Keratinocyte (primary cell): ENCODE results near the gene PDS5B. TPM values are rescaled to one million over a fixed set of nuclear protein-coding genes. Genes with fewer than 3 reads are reported as not detected.

Experiments
- DNase-seq: peaks from one replicate; pipeline ENCODE4 v3.0.0-alpha.2; 2011; ENCODE audit warnings: low read depth, missing footprints, low spot score
- FAIRE-seq: peaks from 2 replicates; lab custom pipeline; 2011; peaks lifted over from hg19 to GRCh38; lab: Jason Lieb, UNC
- H2AFZ ChIP-seq: 2 replicates; pipeline ENCODE4 v1.6.0; 2012; ENCODE audit warnings: low read length, control low read depth, inconsistent platforms; ENCODE audit not compliant: control insufficient read depth
- H3K27ac ChIP-seq: 2 replicates; pipeline ENCODE4 v1.5.1; 2011; ENCODE audit warnings: low read length; ENCODE audit not compliant: control insufficient read depth, insufficient read depth
- H3K27me3 ChIP-seq: 3 replicates; pipeline ENCODE4 v1.6.0; 2011; ENCODE audit warnings: low read length; ENCODE audit not compliant: control insufficient read depth, insufficient read depth; ENCODE audit errors: extremely low read depth
- H3K36me3 ChIP-seq, 2 experiments: 2 replicates in 1 of 2; 3 replicates in 1 of 2; pipeline ENCODE4 v1.5.1; 2011; ENCODE audit warnings: low read length in 2 of 2, mild to moderate bottlenecking in 1 of 2; ENCODE audit not compliant: control insufficient read depth in 2 of 2, insufficient read depth in 2 of 2; ENCODE audit errors: extremely low read depth in 1 of 2
- H3K4me1 ChIP-seq: 3 replicates; pipeline ENCODE4 v1.5.1; 2011; ENCODE audit warnings: low read length; ENCODE audit not compliant: control insufficient read depth, insufficient read depth; ENCODE audit errors: extremely low read depth
- H3K4me2 ChIP-seq: 3 replicates; pipeline ENCODE4 v1.6.0; 2011; ENCODE audit warnings: low read depth, low read length; ENCODE audit not compliant: control insufficient read depth, insufficient read depth; ENCODE audit errors: extremely low read depth
- H3K4me3 ChIP-seq, 3 experiments: fragments of 200-600 bp in 1 of 3; sonication (generic) in 1 of 3; 2 replicates in 2 of 3; 3 replicates in 1 of 3; pipeline ENCODE4 v1.5.1; 2011 to 2016; ENCODE audit warnings: low read length in 3 of 3, mild to moderate bottlenecking in 3 of 3, control low read depth in 2 of 3, inconsistent platforms in 1 of 3, low read depth in 1 of 3, mixed read lengths in 1 of 3, mixed run types in 1 of 3, moderate library complexity in 1 of 3; ENCODE audit not compliant: control insufficient read depth in 2 of 3, insufficient read depth in 2 of 3; ENCODE audit errors: extremely low read depth in 1 of 3
- H3K79me2 ChIP-seq: 2 replicates; pipeline ENCODE4 v1.6.0; 2012; ENCODE audit warnings: low read length; ENCODE audit not compliant: control insufficient read depth, insufficient read depth
- H3K9ac ChIP-seq: 3 replicates; pipeline ENCODE4 v1.6.0; 2011; ENCODE audit warnings: low read length; ENCODE audit not compliant: control insufficient read depth, insufficient read depth; ENCODE audit errors: extremely low read depth
- H3K9me1 ChIP-seq: 3 replicates; pipeline ENCODE4 v1.6.0; 2011; ENCODE audit warnings: low read length; ENCODE audit not compliant: control insufficient read depth, insufficient read depth; ENCODE audit errors: extremely low read depth
- H3K9me3 ChIP-seq: 2 replicates; pipeline ENCODE4 v1.5.1; 2012; ENCODE audit warnings: low read depth, low read length; ENCODE audit not compliant: control insufficient read depth
- H4K20me1 ChIP-seq: 3 replicates; pipeline ENCODE4 v1.6.0; 2011; ENCODE audit warnings: low read length; ENCODE audit not compliant: control insufficient read depth, insufficient read depth; ENCODE audit errors: extremely low read depth
- CTCF ChIP-seq, 3 experiments: IDR thresholded peaks in 1 of 3; conservative IDR thresholded peaks in 1 of 3; optimal IDR thresholded peaks in 1 of 3; 2 replicates in 2 of 3; 3 replicates in 1 of 3; pipeline versions ENCODE3 to v1.5.1; 2011; ENCODE audit warnings: low read length in 3 of 3, mild to moderate bottlenecking in 3 of 3, moderate library complexity in 2 of 3, control low read depth in 1 of 3, inconsistent platforms in 1 of 3; ENCODE audit not compliant: insufficient read depth in 2 of 3; ENCODE audit errors: extremely low read depth in 1 of 3
- EZH2 ChIP-seq: IDR thresholded peaks from one replicate; pipeline ENCODE4 v1.6.1; 2012; ENCODE audit warnings: inconsistent platforms, mild to moderate bottlenecking, low read length, moderate library complexity
- dilution Hi-C: fragments of 300-500 bp; cut with MboI; formaldehyde crosslinking; loops from one replicate; pipeline ENCODE4 v1.7.0; 2020; ENCODE audit warnings: low sequenced_read_pairs; ENCODE audit not compliant: extremely low pct_ligation_motif_present
- polyA plus RNA-seq, 5 experiments: library from polyadenylated mRNA; depleted of rRNA in 3 of 5; stranded (reverse) in 3 of 5; stranded (forward) in 1 of 5; unstranded in 1 of 5; fragments of >200 nt; gene quantifications; 1 replicate in 1 of 5; 2 replicates in 3 of 5; 3 replicates in 1 of 5; pipeline versions ENCODE4 v1.2.1 to v1.2.3, GENCODE V29; 2011 to 2012; ENCODE audit warnings: missing spikeins in 2 of 5, low read depth in 1 of 5, low replicate concordance in 1 of 5

PDS5B gene
- polyA plus RNA-seq, 1 donor (not counting 4 experiments of a cell fraction or from before 2014, with no cell fraction given): 6.9 TPM

GRCh38 chr13:32759152-32759551 lies 172.9 kb downstream of the PDS5B start:
- Histone ChIP-seq H3K4me2 (no peak overlapping the region), H4K20me1 (no peaks in the 10 kb centered on the region), H3K27ac (no peak overlapping the region), H3K79me2 (no peaks in the 10 kb centered on the region), H3K36me3 (peaks cover 0 to 7% of the 10 kb centered on the region in 2 experiments), H3K4me3 (no peak overlapping the region), H3K9ac (no peak overlapping the region), H3K27me3 (no peaks in the 10 kb centered on the region), H3K9me1 (no peaks in the 10 kb centered on the region), H3K9me3 (peaks cover 4% of the 10 kb centered on the region), H3K4me1 (no peaks in the 10 kb centered on the region), H2AFZ (no peak overlapping the region)
- TF ChIP-seq CTCF (optimal IDR thresholded peaks at IDR 0.05 in 1 of 3, IDR thresholded peaks at IDR 0.05 in 1 of 3, conservative IDR thresholded peaks at IDR 0.05 in 1 of 3; ENCODE audit: extremely low read depth in 1 of 3, insufficient read depth in 2 of 3, low read length in 3 of 3): no peak
- TF ChIP-seq EZH2: no peak
- dilution Hi-C loops: no loop called here
- no peak for FAIRE-seq
- no peak for DNase-seq

GRCh38 chr13:32761472-32761871 lies 175.2 kb downstream of the PDS5B start:
- H3K4me1 ChIP-seq: no peaks in the 10 kb centered on the region
- dilution Hi-C loops: no loop called here
- FAIRE-seq: no peak
- H3K9ac ChIP-seq: no peak overlapping the region
- H3K9me3 ChIP-seq: peaks cover 4% of the 10 kb centered on the region
- H3K4me2 ChIP-seq: no peak overlapping the region
- no peak overlapping the region for H3K4me3 ChIP-seq
- H3K27me3 ChIP-seq: no peaks in the 10 kb centered on the region
- H3K27ac ChIP-seq: no peak overlapping the region
- DNase-seq: no peak
- H2AFZ ChIP-seq: no peak overlapping the region
- TF ChIP-seq EZH2: no peak
- no peak for TF ChIP-seq CTCF (optimal IDR thresholded peaks at IDR 0.05 in 1 of 3, IDR thresholded peaks at IDR 0.05 in 1 of 3, conservative IDR thresholded peaks at IDR 0.05 in 1 of 3; ENCODE audit: extremely low read depth in 1 of 3, insufficient read depth in 2 of 3, low read length in 3 of 3)
- no peaks in the 10 kb centered on the region for H4K20me1 ChIP-seq
- H3K9me1 ChIP-seq: no peaks in the 10 kb centered on the region
- no peaks in the 10 kb centered on the region for H3K79me2 ChIP-seq
- peaks cover 0 to 7% of the 10 kb centered on the region in 2 experiments for H3K36me3 ChIP-seq
